Islet of Langerhans (tissue), 1 donor: ENCODE results near the gene DCTPP1.

Experiments
- FAIRE-seq: peaks from one replicate; lab custom pipeline; 2011; peaks lifted over from hg19 to GRCh38; lab: Jason Lieb, UNC

Gene DCTPP1

GRCh38 chr16:30381291-30382041 is 48.4 kb downstream of the DCTPP1 start:
- no peak for FAIRE-seq

- no peak for FAIRE-seq
These were observed 49.0 kb downstream of the DCTPP1 start for GRCh38 chr16:30380803-30381208.

GRCh38 chr16:30380072-30380802 is 49.6 kb downstream of the DCTPP1 start:
- FAIRE-seq, result no peak

GRCh38 chr16:30379158-30379783 is 50.6 kb downstream of the DCTPP1 start:
- no peak for FAIRE-seq

GRCh38 chr16:30378236-30379157 is 51.3 kb downstream of the DCTPP1 start:
- FAIRE-seq, result no peak

GRCh38 chr16:30377812-30378235 is 52.0 kb downstream of the DCTPP1 start:
- no peak for FAIRE-seq

GRCh38 chr16:30377050-30377811 is 52.6 kb downstream of the DCTPP1 start:
- no peak for FAIRE-seq

- FAIRE-seq, result no peak
These were observed 53.3 kb downstream of the DCTPP1 start for GRCh38 chr16:30376461-30376902.

- FAIRE-seq, result no peak
These were observed 54.0 kb downstream of the DCTPP1 start for GRCh38 chr16:30375864-30376263.

GRCh38 chr16:30374538-30374937 is 55.3 kb downstream of the DCTPP1 start, which contains the start of gene MYL11:
MYL11 (plus strand) TSS chr16:30374802; CDS start chr16:30374858, 56 bp downstream.
- no peak for FAIRE-seq
